Loucy (cell line): ENCODE measurements around the gene GRSF1.
"Not testable (repeated sequence)": the region's sequence is repeated elsewhere in the genome, so short reads cannot be mapped to it uniquely, and the experiment has no call there.

ENCODE experiments used
- H2AFZ ChIP-seq: fragments of 200-600 bp; sonication (generic); 2 replicates; pipeline ENCODE4 v1.6.0; 2016; ENCODE audit warnings: antibody characterized with exemption, mild to moderate bottlenecking, low read length, moderate library complexity
- H3F3A ChIP-seq: fragments of 200-600 bp; 2 replicates; pipeline ENCODE4 v1.6.0; 2016; ENCODE audit warnings: antibody characterized with exemption, low read depth, mild to moderate bottlenecking
- H3K27me3 ChIP-seq: fragments of 200-600 bp; sonication (generic); 2 replicates; pipeline ENCODE4 v1.6.1; 2014; ENCODE audit warnings: low read length, mild to moderate bottlenecking; ENCODE audit not compliant: insufficient read depth, poor library complexity, severe bottlenecking
- H3K36me3 ChIP-seq: fragments of 200-600 bp; sonication (generic); 2 replicates; pipeline ENCODE4 v1.6.1; 2016; ENCODE audit warnings: low read length; ENCODE audit not compliant: insufficient read depth
- H3K4me1 ChIP-seq: fragments of 200-600 bp; sonication (generic); 2 replicates; pipeline ENCODE4 v1.5.1; 2014; ENCODE audit warnings: low read length, mild to moderate bottlenecking; ENCODE audit not compliant: insufficient read depth, poor library complexity, severe bottlenecking
- H3K4me2 ChIP-seq: fragments of 200-600 bp; sonication (generic); 2 replicates; pipeline ENCODE4 v1.6.0; 2014; ENCODE audit warnings: antibody characterized with exemption, low read length, low read depth, mild to moderate bottlenecking; ENCODE audit not compliant: poor library complexity, severe bottlenecking
- H3K4me3 ChIP-seq: fragments of 200-600 bp; sonication (generic); 2 replicates; pipeline ENCODE4 v1.5.1; 2014; ENCODE audit warnings: low read length, mild to moderate bottlenecking, mixed read lengths; ENCODE audit not compliant: poor library complexity, severe bottlenecking
- H3K79me2 ChIP-seq: fragments of 200-600 bp; sonication (generic); 2 replicates; pipeline ENCODE4 v1.6.1; 2014; ENCODE audit warnings: low read length; ENCODE audit not compliant: insufficient read depth
- H3K9ac ChIP-seq: fragments of 200-600 bp; sonication (generic); 2 replicates; pipeline ENCODE4 v1.6.0; 2014; ENCODE audit warnings: mild to moderate bottlenecking, low read depth, low read length, moderate library complexity; ENCODE audit not compliant: poor library complexity, severe bottlenecking
- H3K9me2 ChIP-seq: fragments of 200-600 bp; sonication (generic); replicated peaks from 2 replicates; pipeline ENCODE4 v1.6.1; 2016; ENCODE audit warnings: low read depth, low read length, mixed read lengths
- H3K9me3 ChIP-seq: fragments of 200-600 bp; sonication (generic); 2 replicates; pipeline ENCODE4 v1.6.1; 2014; ENCODE audit warnings: mild to moderate bottlenecking, antibody characterized with exemption, low read length, low read depth; ENCODE audit not compliant: insufficient read depth
- H4K20me1 ChIP-seq: fragments of 200-600 bp; sonication (generic); 2 replicates; pipeline ENCODE4 v1.6.0; 2014; ENCODE audit warnings: antibody characterized with exemption, low read length, mild to moderate bottlenecking; ENCODE audit not compliant: insufficient read depth, poor library complexity, severe bottlenecking
- EZH2phosphoT487 ChIP-seq: fragments of 200-600 bp; IDR thresholded peaks from 2 replicates; pipeline ENCODE4 v1.6.1; 2018; ENCODE audit warnings: antibody characterized with exemption, mild to moderate bottlenecking, moderate library complexity, borderline replicate concordance
- TF ChIP-seq, protein P1 (sequence below): fragments of 200-600 bp; sonication (generic); conservative IDR thresholded peaks from 2 replicates; pipeline ENCODE4 v1.5.1; 2014; ENCODE audit warnings: mild to moderate bottlenecking, antibody characterized with exemption, low read length

GRSF1 gene

DNA sequence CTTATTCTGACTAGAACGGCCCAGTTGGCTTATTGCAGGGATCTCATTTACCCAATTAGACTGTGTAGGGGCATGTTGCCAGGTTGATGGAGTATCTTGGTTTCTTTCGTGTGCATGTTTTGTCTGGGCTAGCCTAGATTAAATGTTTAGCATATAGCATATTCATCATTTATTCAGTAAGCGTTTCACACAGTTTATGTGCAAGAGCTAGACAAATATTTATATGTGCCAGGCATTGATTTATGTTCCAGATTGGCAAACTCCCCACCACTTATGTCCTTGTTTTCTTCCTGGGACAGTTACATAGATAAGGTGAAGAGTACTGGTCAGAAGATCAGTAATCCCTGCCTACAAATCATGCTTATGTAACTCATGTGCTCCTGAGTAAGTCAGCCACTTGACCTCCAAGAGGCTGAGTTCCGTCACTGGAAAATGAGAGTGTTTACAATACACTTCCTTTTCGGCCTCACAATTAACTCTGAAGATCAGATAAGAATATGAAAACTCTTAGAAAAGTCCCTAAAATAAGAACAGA, 60.7 kb downstream of the GRSF1 start:
- H3K4me2 ChIP-seq, result no peak overlapping the region
- peaks cover 31% of the 10 kb centered on the region for H3K36me3 ChIP-seq
- H3K9me2 ChIP-seq, result no peaks in the 10 kb centered on the region
- H4K20me1 ChIP-seq, result no peaks in the 10 kb centered on the region
- no peaks in the 10 kb centered on the region for H3K27me3 ChIP-seq
- no peaks in the 10 kb centered on the region for H3K79me2 ChIP-seq
- no peak overlapping the region for H3K9ac ChIP-seq
- no peaks in the 10 kb centered on the region for H3K9me3 ChIP-seq
- TF ChIP-seq, protein P1, sequence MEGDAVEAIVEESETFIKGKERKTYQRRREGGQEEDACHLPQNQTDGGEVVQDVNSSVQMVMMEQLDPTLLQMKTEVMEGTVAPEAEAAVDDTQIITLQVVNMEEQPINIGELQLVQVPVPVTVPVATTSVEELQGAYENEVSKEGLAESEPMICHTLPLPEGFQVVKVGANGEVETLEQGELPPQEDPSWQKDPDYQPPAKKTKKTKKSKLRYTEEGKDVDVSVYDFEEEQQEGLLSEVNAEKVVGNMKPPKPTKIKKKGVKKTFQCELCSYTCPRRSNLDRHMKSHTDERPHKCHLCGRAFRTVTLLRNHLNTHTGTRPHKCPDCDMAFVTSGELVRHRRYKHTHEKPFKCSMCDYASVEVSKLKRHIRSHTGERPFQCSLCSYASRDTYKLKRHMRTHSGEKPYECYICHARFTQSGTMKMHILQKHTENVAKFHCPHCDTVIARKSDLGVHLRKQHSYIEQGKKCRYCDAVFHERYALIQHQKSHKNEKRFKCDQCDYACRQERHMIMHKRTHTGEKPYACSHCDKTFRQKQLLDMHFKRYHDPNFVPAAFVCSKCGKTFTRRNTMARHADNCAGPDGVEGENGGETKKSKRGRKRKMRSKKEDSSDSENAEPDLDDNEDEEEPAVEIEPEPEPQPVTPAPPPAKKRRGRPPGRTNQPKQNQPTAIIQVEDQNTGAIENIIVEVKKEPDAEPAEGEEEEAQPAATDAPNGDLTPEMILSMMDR, result no peak
- no peak for TF ChIP-seq EZH2phosphoT487
- H2AFZ ChIP-seq, result no peak overlapping the region
- no peak overlapping the region for H3K4me3 ChIP-seq
- H3K4me1 ChIP-seq, result no peaks in the 10 kb centered on the region
- no peaks in the 10 kb centered on the region for H3F3A ChIP-seq

DNA sequence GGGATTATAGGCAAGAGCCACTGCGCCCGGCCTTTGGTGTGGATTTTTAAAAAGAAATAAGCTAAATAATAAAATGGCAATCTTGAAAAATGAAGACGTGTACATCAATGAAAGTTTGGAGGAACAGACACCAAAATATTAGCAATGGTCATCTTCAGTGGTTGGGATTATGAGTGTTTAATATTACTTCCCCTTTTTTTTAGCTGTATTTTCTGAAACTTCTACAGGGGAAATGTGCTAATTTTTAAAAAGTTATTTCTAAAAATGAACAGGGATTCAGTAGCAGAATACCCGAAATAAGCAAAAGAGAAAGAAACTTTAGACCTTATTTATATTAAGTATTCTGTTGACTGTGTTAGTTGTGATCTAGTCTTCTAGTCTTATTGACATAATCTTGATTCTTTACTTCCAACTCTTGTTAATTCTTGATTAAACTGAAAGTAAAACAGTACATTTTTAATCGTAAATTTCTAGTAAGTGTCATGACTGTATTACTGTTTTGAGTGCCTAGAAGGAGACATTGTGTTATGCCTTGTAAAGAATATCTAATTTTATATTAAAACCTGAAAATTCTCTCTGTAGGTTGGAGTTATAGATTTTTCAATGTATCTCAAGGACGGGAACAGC, 66.6 kb downstream of the GRSF1 start:
- H3K4me1 ChIP-seq, result no peaks in the 10 kb centered on the region
- no peaks in the 10 kb centered on the region for H4K20me1 ChIP-seq
- no peaks in the 10 kb centered on the region for H3K27me3 ChIP-seq
- no peak overlapping the region for H2AFZ ChIP-seq
- TF ChIP-seq, protein P1, result no peak
- TF ChIP-seq EZH2phosphoT487, result no peak
- H3K4me3 ChIP-seq, result no peak overlapping the region
- H3F3A ChIP-seq, result no peaks in the 10 kb centered on the region
- H3K9me3 ChIP-seq, result no peaks in the 10 kb centered on the region
- no peaks in the 10 kb centered on the region for H3K9me2 ChIP-seq
- H3K36me3 ChIP-seq, result peaks cover 39% of the 10 kb centered on the region
- H3K4me2 ChIP-seq, result no peak overlapping the region
- no peaks in the 10 kb centered on the region for H3K79me2 ChIP-seq
- no peak overlapping the region for H3K9ac ChIP-seq

DNA sequence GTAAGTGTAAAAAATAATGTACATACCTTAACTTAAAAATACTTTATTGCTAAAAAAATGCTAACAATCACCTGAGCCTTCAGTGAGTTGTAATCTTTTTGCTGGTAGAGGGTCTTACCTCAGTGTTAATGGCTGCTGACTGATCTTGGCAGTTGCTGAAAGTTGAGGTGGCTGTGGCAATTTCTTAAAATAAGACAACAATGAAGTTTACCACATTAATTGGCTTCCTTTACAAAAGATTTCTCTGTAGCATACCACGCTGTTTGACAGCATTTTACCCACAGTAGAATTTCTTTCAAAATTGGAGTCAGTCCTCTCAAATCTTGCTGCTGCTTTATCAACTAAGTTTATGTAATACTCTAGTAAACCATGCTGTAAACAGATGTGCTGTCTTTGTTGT, 70.3 kb downstream of the GRSF1 start:
- H3K9me3 ChIP-seq, H3K27me3 ChIP-seq, H4K20me1 ChIP-seq, H3K9me2 ChIP-seq, H2AFZ ChIP-seq, H3K4me1 ChIP-seq, H3K4me3 ChIP-seq, H3K9ac ChIP-seq, H3K4me2 ChIP-seq, H3K79me2 ChIP-seq, H3F3A ChIP-seq: not testable (repeated sequence)
- H3K36me3 ChIP-seq, result peaks cover 47% of the 10 kb centered on the region

DNA sequence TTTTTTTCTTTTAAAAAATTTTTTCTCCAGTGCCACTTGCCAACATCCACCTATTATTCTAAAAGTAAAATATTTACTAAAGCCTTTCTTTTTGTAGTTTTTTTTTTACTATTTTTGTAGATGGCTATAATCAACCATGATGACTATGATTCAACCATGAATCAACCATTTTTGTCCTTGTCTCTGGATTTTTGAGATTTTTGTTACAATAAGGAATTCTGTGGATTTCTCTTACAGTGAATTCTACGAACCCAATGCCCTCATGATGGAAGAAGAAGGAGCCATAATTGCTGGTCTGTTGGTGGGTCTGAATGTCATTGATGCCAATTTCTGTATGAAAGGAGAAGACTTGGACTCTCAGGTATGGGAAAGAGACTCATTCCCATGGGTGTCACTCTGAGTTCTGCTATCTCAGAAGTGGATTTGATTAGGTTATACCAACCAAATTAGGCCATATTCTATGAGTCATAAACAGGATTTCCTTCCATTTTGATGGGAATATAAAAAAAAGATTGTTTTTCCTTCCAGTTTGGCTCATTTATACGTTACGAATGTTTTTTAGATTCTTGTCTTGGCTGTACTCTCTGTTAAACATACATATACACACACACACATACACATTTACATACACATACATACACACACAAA, 71.3 kb downstream of the GRSF1 start:
- H3K4me2 ChIP-seq, result no peak overlapping the region
- H3K9me2 ChIP-seq, result no peaks in the 10 kb centered on the region
- H3K27me3 ChIP-seq, result no peaks in the 10 kb centered on the region
- no peaks in the 10 kb centered on the region for H3F3A ChIP-seq
- no peak overlapping the region for H3K9ac ChIP-seq
- no peaks in the 10 kb centered on the region for H3K79me2 ChIP-seq
- TF ChIP-seq, protein P1, result no peak
- no peak for TF ChIP-seq EZH2phosphoT487
- H4K20me1 ChIP-seq, result no peaks in the 10 kb centered on the region
- H3K4me3 ChIP-seq, result no peak overlapping the region
- H3K9me3 ChIP-seq, result no peaks in the 10 kb centered on the region
- H3K4me1 ChIP-seq, result no peaks in the 10 kb centered on the region
- H3K36me3 ChIP-seq, result peaks cover 48% of the 10 kb centered on the region
- H2AFZ ChIP-seq, result no peak overlapping the region
